Measurements from ENCODE around the gene LTC4S.

The LTC4S gene

DNA sequence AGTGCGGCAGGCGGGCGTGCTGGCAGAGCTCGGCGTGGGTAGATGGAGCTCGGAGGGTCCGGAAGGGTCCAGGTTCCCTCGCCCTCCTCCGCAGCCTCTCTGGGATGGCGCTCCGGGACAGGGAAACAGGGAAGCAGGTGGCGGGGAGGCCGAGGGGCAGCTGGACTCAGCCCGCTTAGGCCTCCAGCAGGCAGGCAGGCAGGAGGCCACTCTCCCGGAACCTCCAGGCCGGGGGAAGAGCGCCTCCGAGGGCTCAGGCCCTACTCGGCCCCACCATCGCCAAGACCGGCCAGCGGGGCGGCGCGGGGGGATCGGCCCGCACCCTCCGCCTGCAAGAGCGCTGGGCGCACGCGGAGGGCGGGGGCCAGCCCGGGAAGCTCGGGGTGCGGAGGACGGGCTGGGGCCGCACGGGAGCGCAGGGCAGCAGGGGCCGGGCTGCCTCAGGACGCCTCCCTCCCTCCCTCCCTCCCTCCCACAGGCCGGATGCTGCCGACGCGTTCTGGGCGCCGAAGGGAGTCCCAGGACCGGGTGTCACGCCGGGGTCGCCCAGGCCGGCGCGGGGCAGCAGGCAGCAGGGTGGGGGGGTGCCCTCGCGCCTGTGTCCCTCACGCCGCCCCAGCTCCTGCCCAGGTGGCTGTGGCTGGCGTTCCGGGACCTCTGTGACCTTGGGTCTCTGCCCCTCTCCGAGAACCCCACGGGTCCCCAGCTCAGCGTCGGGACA is 11.9 kb downstream of the LTC4S start:
- no peak for DNase-seq (ENCODE audit: low read depth in 2 of 3, low spot score in 2 of 3)

DNA sequence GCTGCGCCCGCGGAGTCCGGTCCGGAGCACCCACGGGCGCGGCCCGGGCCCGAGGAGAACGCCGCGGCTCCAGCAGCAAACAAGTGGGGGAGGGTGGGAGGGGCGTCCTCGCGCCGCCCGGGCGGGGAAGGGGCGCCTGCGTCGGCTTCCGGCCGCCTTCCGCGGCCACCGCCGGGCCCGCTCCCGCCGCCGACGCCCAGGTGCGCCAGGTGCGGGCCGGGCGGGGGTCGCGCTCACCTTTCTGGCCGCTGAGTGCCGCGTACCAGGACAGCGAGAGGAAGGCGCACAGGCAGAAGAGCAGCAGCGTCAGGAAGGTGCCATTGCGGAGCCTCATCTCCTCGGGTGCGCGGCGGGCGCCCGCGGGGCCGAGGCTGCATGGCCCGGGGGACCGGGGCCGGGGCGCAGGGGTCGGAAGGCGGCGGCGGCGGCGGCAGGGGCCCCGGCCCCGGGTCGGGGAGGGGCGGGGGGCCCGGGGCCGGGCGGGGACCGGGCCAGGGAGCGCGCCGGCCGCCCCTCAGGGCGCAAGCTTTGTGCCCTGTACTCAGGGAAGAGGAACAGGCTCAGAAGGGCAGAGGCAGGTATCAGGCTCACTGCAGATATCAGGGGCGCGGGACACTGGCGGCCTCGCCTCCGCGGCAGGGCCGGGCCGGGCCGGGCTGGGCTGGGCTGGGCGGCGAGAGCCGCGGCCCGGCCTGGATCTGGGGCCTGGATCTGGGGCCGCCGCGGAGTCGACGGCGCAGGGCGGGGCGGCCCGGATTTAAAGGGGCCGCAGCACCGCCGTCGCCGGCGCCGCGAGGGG is 12.7 kb downstream of the LTC4S start, which contains the start of gene MGAT4B:
Gene MGAT4B (minus strand): TSS at position 617 of the 799 bp plus-strand sequence. CDS start 283 bp downstream, at position 334.
- DNase-seq (ENCODE audit: low read depth in 2 of 3, low spot score in 2 of 3), result no peak

DNA sequence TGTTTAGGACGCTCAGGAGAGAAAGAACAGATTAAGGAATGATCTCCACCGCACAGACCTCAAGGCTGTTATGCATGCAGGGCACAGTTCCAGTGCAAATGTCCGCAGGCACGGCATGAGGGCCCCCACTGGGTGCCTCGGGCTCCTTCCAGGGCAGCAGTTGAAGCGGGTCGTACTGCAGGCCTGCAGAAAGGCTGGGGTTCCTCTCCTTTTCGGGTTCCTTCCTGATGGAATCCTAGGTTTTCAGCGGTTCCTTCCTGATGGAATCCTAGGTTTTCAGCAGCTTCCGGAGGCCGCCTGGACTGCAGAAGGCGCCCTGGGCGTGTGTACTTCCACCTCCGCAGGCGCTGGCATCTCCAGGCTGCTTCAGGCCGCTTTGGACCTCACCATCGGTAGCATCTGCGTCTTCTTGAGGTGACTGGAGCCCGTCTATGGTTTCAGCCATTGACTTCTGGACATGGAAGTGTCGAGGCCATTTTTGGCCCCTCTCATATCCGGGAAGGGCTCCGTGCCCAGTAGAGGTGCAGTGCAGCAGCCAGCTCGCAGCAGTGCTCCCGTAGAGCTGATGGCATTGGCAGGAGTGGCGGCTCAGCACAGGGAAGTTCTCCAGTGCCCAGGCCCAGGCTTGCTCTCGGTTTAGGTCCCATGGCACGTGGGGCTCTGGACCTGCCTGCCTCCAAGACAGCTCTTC is 18.5 kb downstream of the LTC4S start:
- no peak for DNase-seq (ENCODE audit: low read depth in 2 of 3, low spot score in 2 of 3)

DNA sequence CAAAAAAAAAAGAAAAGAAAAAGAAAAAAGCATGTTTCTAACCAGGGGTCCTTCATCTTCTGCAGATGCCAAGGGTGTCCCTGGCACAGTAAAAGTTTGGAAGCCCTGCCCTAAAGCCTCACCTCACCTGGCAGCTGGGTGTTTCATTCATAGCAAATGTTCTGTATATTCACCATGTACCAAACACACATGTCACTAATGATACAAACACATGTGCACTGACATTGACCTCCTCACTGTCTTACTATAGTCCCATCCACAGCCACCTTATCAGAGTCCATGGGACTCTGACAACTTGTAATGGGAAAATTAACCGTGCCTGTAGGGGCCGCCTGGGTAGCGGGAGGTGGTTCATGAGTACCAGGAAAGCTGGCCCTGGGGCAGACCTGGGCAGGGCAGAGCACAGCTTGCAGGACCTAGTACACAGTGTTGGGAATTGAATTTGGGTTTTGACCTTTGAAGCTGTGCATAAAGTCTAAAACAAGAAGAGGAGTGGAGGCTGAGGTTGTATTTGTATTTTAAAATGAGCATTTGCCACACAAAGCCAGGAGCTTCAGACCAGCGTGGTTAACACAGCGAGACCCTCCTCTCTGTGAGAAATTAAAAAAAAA is 19.3 kb downstream of the LTC4S start:
- DNase-seq (ENCODE audit: low read depth in 2 of 3, low spot score in 2 of 3), result no peak

DNA sequence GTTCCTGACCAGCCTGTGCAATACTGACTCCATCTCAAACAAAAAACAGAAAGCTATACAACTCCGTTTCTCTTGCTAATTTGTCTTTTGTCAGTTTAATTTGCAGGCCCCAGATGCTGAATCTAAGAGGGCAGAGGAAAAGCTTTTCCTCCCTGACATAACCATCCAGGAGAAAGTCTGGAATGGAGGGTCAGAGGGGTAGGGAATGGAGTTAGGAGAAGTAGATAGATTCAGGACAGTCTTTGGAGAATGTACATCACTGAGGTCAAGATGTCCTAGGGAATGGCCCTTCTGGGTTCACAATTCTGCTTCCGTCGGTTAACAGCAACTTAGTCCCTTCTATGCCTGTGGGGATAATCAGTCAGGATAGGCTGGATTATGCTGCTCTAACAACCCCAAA is 20.3 kb downstream of the LTC4S start:
- DNase-seq (ENCODE audit: low read depth in 2 of 3, low spot score in 2 of 3), result no peak

DNA sequence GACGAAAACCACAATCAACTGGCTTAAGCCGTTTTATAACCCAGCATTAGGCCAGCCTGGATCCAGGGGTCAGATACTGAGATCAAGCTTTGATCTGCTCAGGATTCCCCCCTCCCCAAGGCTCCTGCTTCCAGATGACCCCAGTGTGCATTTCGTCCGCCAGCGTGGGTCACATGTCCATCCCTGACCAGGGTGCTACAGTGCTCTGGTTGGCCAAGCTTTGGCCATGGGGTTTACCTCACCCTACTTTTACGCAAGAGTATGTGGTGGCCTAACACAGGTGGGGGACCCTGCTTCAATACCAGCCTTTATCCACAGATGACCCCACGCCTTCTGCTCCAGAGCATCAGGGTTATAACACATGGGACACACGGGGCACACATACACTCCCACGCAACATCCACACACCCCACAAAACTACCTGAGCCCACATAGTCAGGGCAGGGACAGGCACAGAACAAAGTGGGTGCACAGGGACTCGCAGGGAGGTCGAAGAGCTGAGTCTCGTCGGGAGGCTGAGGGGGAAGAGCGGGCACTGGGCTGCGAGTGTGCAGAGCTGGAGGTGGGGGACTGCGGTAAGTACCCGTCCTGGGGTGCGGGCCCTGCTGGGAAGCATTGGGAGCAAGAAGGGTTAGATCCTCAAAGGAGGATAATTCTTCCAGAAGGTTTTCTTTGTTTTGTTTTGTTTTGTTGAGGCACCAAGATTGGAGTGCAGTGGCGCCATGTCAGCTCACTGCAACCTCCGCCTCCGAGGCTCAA is 21.9 kb downstream of the LTC4S start:
- DNase-seq (ENCODE audit: low read depth in 2 of 3, low spot score in 2 of 3), result no peak

DNA sequence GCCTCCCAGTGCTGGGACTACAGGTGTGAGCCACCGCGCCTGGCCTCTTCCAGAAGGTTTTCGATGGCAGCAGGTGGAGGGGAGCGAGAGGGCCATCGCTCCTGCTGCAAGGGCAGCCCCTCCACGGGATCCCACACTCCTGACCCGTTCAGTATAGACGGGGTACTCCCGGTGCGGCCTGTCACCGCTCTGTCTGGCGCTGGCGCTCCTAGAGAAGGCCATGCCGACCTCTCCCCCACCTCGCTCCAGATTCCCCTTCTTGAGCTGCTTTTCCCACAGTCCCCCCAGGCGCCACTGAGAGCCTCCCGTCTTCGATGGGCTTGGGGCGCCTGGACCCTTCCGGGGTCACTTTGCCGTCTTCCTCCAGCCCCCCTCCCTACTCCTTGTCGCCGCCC is 22.6 kb downstream of the LTC4S start:
- DNase-seq (ENCODE audit: low read depth in 2 of 3, low spot score in 2 of 3), result no peak

DNA sequence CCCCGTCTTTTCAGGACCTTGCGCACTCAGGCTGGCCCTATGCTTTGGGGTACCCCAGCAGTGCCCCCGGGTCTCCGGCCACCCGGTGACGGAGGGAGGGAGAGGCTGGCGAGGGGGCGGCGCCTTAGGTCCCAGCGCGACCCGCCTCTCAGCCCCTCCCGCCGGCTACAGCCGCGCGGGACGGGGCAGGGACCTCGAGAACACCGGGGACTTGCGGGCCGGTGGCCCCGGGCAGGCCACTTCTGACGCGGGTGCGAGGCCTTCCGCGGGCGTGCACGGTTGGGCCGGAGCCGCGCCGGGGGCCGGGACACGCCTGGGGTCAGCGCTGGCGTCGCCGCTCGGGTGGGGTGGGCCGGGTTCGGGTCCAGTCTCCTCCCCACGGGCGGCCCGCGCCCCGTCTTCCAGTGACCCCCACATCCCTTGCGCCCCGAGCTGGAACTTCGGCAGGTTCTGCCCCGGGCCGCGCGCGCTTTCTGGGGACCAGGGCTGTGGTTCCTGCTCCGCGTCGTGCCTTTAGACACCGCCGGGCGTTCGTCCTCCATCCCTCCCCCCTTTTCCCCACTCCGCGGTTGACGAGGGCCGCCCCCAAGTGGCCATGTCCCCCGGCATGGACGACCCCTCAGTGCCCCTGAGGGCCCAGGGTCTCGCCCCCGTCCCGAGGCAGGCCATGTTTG is 23.1 kb downstream of the LTC4S start:
- no peak for DNase-seq (ENCODE audit: low read depth in 2 of 3, low spot score in 2 of 3)

DNA sequence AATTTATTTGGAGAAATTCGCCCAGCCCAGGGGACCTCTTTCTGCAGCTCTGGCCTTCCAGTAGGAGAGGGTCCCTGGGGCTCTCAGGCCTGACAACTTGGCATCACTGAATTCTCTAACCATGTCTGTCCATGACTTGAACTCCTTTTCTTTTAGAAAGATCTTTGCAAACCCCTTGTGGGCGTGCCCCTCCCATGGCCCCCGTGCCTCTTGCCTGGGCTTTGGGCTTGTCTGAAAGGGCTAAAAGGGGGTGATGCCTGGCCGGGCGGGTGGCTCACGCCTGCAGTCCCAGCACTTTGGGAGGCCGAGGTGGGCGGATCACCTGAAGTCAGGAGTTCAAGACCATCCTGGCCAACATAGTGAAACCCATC is 23.7 kb downstream of the LTC4S start:
- DNase-seq (ENCODE audit: low read depth in 2 of 3, low spot score in 2 of 3), result no peak

DNA sequence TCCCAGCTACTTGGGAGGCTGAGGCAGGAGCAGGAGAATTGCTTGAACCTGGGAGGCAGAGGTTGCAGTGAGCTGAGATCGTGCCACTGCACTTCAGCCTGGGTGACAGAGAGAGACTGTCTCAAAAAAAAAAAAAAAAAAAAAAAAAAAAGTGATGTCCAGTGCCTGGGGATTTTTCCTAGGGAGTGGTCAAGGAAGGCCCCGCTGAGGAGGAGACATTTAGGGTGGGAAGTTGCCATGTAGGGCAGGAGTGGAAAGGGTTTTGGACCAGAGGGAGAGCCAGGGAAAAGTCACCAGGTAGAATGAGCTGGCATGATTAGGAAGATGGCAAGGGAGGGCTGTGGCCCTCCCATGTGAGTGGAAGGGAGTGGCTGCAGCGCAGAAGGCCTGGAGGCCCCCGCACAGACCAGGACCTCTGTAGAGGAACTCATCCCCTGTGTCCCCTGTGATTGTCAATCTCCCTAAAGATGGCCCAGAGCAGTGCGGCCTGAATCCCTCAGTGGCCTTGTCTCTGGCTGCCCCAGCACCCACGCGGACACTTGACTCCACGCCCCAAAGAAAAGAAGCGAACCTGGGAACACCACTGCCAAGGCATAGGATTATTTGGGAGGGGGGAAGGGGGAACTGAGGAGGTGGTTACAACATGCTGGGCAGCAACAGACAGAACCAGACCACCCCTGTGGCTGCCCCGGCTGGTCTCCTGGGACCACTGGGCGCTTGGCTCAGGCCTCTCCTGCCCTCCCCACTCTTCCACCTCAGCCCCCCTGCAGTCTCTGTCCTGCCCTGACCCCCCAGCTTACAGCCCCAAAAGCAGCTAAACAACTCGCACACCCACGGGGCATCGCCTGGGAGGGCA is 24.3 kb downstream of the LTC4S start:
- no peak for DNase-seq (ENCODE audit: low read depth in 2 of 3, low spot score in 2 of 3)

DNA sequence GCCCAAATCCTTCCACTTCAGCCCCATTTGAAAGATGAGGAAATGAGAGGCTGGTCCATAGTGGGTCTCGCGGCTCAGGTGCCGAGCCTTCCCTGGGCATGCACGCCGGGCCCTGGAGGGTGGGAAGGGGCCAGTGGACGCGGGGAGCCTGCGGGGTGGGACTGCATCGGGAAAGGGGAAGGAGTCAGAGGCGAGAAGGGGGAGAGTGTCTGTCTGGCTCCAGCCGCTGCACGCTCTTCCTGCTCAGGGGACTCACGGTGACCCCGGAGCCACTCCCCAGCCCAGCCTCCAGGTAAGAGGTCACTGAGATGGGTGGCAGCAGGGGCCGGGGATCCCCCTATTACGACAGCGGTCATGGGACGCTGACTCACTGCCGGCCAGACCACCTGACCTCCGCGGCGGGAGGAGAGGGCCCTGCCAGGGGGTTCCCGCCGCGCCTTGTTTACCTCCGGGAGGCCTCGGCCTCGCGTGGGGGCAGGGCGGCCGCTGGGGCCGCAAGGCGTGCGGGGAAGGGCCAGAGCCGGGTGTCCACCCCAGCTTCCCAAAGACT is 25.0 kb downstream of the LTC4S start:
- peak in 2 of 3 experiments; percentile 64 to 84 for DNase-seq (ENCODE audit: low read depth in 2 of 3, low spot score in 2 of 3)

DNA sequence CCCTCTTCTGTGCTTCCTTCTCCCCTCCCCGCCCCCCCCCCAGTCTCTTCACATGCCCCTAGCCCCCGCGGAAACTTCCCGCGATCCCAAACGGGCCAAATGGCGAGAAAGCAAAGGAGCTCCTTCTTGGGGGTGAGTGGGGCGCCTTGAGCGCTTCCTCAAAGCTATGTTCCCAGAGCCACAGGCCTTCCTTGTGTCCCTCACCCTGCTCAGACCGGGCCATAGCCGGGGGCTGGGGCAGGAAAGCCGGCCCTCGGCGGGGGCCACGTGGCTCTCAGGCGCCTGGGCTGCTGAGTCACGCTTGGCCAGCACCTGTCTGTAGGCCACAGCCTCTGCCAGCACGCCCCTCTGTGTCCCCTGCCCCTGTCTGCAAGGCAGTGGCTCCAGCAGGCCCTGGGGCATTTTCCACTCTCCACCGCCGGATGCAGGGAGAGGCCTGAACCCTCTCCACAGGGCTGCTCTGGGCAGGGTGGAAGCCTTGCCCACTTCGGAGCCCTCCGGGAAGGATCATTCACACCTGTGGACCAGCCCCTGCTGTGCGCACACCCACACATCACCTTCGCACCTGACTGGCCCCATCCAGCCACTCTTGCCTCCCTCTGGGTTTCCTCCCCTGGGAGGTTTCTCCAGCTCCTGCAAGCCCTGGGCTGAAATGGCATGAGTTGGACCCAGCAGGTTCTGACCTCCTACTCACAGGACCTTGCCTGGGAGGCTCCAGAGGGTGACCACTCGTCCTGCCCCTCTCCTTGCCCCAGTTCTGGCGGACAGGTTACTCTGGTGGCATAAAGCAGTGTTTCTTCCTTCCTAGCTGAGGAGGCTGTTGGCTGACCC is 25.7 kb downstream of the LTC4S start:
- no peak for DNase-seq (ENCODE audit: low read depth in 2 of 3, low spot score in 2 of 3)

DNA sequence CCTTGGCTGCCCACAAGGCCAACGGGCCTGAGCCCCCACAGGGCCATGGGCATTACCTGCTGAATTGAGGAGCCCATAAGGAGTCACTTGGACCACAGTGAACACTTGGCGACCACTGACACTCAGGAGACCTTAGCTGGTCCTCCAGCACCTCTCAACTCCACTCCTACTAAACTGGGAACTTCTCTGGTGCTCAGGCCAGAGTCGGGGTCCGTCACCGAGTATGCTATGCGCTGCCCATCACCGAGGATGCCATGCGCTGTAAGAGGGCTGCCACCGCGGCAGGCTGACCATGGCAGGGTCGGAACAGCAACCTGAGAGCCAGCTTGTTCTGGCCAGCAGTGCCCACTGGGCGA is 26.3 kb downstream of the LTC4S start:
- no peak for DNase-seq (ENCODE audit: low read depth in 2 of 3, low spot score in 2 of 3)

DNA sequence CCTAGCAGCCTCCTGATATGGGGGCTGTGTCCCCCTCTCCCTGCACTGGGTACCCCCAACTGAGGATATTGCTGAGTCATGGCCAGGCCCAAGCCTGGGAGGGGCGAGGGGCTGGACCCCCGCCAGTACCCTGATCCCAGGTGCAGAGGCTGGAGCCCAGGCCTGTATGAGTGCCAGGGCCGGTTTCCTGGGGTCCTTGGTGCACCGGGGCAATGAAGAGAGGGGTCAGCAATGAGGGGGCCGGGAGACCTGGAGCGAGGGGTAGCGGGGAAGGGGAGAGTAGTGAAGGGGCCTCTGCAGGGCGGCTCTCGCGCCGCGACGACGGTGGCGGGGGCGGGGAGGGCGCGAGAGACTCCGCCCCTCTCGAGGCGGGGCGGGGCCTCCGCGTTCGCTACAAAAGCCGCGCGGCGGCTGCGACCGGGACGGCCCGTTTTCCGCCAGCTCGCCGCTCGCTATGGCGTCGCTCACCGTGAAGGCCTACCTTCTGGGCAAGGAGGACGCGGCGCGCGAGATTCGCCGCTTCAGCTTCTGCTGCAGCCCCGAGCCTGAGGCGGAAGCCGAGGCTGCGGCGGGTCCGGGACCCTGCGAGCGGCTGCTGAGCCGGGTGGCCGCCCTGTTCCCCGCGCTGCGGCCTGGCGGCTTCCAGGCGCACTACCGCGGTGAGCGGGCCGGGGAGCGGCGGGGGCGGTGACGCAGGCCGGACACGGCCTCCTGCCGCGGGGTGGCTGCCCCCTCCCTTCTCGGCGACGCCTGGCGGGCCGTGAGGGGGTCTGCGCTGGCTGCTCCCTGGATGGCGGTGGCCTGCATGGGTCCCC is 26.9 kb downstream of the LTC4S start, which contains the start of gene SQSTM1:
Gene SQSTM1 (plus strand): TSS at position 423 of the 815 bp plus-strand sequence. CDS start 32 bp downstream, at position 455.
- peak in 2 of 3 experiments; percentile 63 to 70 for DNase-seq (ENCODE audit: low read depth in 2 of 3, low spot score in 2 of 3)

DNA sequence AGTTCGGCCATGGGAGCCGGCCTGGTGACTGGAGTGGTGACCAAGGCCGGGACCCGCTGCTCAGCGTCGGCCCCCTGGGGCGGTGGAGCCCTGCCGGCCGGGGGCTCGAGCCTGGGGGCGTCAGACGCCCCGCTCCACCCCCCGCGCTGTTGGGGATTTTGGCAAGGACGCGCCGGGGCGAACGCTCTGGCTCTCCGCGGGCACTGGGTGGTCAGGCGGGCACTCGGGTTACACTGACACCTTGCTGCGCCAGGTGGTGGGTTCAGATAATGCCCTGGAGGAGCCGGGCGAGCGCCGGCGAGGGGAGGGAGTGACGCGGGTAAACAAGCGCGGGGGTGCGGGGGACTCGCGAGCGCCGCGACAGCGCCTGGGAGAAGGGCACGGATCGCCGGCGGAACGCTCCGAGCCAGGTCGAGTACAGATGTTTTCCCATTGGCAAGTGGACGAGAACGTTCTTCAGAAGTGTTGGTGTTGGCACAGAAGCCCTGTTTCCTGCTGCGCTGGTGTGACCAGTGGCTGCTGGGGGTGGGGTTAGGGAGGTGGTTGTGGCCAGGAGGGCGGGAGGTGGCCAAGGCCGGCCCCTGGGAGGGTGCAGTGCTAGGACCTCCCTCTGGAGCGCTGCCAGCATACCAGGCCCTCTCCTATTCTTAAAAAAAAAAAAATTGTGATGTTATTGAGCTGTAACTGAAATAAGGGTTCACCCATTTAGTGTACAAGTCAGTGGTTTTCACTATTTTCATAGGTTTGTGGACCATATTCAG is 27.7 kb downstream of the LTC4S start:
- DNase-seq (ENCODE audit: low read depth in 2 of 3, low spot score in 2 of 3), result peak in 2 of 3 experiments; percentile 57 to 66

DNA sequence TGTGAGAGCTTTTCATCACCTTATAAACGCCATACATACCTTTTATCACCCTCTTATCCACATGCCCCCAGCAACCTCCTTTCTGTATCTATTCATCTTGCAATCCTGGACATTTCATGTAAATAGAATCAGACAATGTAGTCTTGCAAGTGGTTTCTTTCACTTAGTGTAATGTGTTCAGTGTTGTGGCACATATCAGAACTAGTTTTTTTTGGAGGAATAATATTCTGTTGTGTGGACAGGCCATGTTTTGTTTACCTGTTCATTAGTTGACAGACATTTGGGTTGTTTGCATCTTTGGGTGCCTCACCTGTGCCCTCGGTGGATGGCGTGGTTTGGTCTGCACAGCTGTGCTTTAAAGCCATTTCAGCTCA is 28.3 kb downstream of the LTC4S start:
- DNase-seq (ENCODE audit: low read depth in 2 of 3, low spot score in 2 of 3), result no peak

All from activated CD8-positive, alpha-beta memory T cell treated with anti-CD3 and anti-CD28 coated beads for 48 hours (primary cell).